Mucosa of stomach (tissue), 1 donor: ENCODE results near the gene PGF.

ENCODE experiments used
- H3K27me3 ChIP-seq: one replicate; pipeline ENCODE4 v1.7.0; 2013; ENCODE audit warnings: mild to moderate bottlenecking, low read length; ENCODE audit not compliant: control insufficient read depth, insufficient read depth
- H3K36me3 ChIP-seq: one replicate; pipeline ENCODE4 v1.7.0; 2013; ENCODE audit warnings: low read length; ENCODE audit not compliant: control insufficient read depth, insufficient read depth
- H3K4me1 ChIP-seq: one replicate; pipeline ENCODE4 v1.7.0; 2013; ENCODE audit warnings: mild to moderate bottlenecking, low read length; ENCODE audit not compliant: control insufficient read depth, insufficient read depth
- H3K4me3 ChIP-seq: one replicate; pipeline ENCODE4 v1.7.0; 2013; ENCODE audit warnings: low read length
- H3K9ac ChIP-seq: one replicate; pipeline ENCODE4 v1.7.0; 2013; ENCODE audit warnings: mild to moderate bottlenecking, low read length, moderate library complexity
- H3K9me3 ChIP-seq: one replicate; pipeline ENCODE4 v1.7.0; 2013; ENCODE audit warnings: mild to moderate bottlenecking, low read length, moderate library complexity; ENCODE audit not compliant: control insufficient read depth
- donor health status: Pancreatic carcinoma.

Gene PGF

DNA sequence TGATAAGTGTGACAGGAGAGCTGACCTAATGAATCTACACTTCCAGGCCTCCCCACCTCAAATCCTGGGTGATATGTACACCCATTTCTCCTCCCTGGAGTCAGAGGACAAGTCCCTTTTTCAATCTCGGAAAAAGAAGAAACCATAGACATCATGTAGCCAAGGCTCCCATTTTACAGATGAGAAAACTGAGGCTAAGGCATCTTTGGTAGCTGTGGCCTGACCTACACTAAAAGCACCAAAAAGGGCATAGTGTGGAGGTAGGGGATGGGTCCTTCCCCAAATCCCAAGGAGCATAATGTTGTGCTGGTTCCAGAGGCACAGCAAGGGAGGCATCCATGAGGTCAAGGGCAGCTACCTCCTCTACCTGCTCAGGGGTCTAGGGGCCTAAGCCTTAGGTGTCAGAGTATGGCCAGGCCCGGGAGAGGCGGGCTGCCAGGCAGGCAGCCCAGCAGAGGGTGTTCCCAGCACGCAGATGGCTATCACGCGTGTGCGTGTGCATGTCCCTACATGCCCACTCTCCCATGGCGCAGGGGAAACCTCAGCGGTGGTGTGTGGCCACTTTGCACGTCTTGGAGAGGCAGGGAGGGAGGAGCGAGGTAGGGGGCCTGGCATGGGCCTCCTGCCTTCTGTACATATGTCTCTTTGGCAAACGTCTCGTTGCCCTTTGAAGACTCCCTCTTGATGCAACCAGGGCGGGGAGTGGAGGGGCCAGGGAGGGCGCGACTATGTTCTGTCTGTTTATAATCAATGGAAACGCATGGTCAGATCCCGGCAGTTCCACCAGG is 2.5 kb downstream of the PGF start:
- no peak overlapping the region for H3K9ac ChIP-seq
- H3K36me3 ChIP-seq, result no peaks in the 10 kb centered on the region
- H3K27me3 ChIP-seq, result peaks cover 32% of the 10 kb centered on the region
- no peak overlapping the region for H3K4me3 ChIP-seq
- H3K9me3 ChIP-seq, result no peaks in the 10 kb centered on the region
- peaks cover 27% of the 10 kb centered on the region for H3K4me1 ChIP-seq

DNA sequence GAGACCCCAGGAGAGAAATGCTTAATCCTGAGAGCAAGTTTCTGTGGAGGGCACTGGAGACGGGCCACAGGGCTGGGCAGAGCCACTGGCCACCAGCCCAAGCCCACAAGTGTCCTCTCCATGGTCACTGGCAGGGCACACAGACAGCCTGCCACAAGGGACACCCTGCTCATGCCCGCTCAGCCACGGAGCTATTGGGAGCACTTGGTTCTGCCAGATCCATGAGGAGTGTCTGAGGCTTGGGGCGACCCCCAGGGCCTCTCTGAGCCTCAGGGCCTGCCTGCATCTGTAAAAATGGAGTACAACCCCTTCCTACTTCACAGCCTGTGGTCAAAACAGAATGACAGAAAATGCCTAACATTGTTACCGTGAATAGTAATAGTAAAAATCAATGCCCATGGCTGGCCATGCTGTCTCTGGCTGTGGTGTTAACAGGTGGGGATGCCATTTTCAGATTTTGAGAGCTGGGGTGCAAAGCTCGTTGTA is 3.2 kb downstream of the PGF start:
- Histone ChIP-seq H3K27me3 (peaks cover 33% of the 10 kb centered on the region), H3K9me3 (no peaks in the 10 kb centered on the region), H3K9ac (no peak overlapping the region), H3K36me3 (no peaks in the 10 kb centered on the region), H3K4me1 (peaks cover 27% of the 10 kb centered on the region), H3K4me3 (no peak overlapping the region)

DNA sequence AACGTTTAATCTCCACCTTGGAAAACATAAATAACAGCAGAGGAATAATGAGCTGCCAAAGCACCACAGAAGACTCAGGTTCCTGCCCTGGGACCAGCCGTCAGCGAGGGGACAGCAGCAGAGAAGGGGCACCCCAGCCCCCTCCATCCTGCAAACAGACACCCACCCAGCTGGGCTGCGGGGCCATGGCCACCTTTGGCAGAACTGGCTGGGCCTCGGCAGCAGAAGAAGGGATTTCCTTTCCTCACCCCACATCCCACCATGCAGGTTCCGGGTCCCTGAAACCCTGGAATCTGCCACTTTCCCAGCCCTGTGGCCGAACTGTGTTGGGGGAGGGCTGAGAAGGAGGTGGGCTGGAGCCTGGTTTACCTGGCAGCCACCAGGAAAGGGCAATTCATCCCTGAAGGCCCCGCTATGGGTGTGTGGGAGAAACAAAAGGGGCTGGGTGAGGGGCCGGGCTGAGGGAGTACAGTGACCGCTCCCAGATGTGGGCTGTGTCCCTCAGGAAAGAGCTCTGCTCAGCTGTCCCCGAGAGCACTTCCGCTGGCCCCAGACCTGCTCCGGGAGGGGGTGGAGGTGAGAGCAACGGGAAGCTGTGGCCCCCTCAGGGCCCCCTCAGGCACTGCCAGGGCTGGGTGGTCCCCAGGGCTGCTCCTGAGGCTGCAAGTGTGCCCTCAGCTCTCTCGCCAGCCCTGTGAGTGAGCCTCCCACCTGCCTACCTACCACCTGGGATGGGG is 3.8 kb downstream of the PGF start:
- H3K4me1 ChIP-seq, result peaks cover 30% of the 10 kb centered on the region
- no peaks in the 10 kb centered on the region for H3K36me3 ChIP-seq
- no peak overlapping the region for H3K9ac ChIP-seq
- H3K27me3 ChIP-seq, result peaks cover 30% of the 10 kb centered on the region
- H3K9me3 ChIP-seq, result no peaks in the 10 kb centered on the region
- no peak overlapping the region for H3K4me3 ChIP-seq

DNA sequence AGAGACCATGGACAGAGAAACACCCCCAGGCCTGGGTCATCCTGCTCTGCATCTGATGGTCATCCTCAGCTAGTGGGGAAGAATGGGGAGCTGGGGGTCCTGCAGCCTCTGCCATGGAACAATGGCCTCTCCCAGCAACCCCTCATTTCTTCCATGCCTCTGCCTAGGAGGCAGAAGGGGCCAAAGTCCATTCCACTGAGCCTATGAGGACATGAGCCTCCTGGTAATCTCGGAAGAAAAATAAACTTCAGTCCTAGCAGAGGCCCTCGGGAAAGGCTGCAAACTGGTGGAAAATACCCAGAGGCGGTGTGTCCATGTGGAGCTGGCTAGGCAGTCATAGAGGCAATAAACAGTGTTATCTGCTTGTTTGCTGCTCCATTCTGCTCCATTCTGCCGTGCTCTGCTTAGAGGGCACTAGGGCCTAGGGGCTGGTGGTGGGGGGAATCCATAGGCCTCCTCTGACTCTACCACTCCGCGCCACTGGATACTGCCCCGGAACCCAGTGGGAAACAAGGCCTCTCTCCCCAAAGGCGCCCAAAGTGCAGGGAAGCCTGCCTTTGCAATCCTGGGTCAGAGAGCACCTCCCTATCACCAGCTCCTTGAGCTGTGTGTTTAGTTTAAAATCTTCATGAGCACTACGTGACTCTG is 4.5 kb downstream of the PGF start:
- H3K9ac ChIP-seq, result no peak overlapping the region
- H3K9me3 ChIP-seq, result no peaks in the 10 kb centered on the region
- H3K4me3 ChIP-seq, result no peak overlapping the region
- no peaks in the 10 kb centered on the region for H3K36me3 ChIP-seq
- H3K27me3 ChIP-seq, result peaks cover 23% of the 10 kb centered on the region
- H3K4me1 ChIP-seq, result peaks cover 37% of the 10 kb centered on the region

DNA sequence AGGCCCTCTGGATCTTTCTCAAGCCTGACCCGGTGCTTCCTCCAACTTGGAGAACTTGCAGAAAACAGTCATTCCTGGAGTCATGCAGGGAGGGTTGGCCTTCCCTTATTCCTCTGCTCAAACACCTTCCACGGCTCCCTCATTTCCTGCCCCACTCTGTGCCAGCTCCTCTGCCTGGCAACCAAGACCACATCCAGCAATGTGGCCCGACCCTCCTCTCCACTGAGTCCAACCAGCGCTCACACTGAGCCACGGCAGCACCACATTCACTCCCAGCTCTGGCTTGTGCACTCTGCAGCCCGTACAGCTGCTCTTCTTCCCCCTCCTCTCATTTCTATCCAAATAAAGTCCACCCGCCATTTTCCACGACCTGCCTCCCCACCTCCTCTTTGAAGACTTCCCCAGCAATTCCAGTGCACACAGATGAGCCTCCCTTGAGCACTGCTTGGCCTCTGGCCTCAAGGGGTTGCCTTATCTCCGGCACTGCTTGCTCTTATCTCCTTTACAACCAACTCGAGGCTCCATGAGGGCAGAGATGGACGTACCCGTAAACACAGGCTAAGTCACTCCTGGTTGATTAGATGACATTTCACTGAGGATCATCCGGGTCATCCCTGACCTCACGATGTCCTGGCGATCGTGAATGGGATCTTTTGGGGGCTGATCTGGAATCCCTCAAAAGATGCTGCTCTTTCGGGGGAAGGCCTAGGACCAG is 5.4 kb downstream of the PGF start:
- no peak overlapping the region for H3K9ac ChIP-seq
- H3K36me3 ChIP-seq, result no peaks in the 10 kb centered on the region
- no peak overlapping the region for H3K4me3 ChIP-seq
- peaks cover 16% of the 10 kb centered on the region for H3K27me3 ChIP-seq
- H3K9me3 ChIP-seq, result no peaks in the 10 kb centered on the region
- peaks cover 41% of the 10 kb centered on the region for H3K4me1 ChIP-seq

DNA sequence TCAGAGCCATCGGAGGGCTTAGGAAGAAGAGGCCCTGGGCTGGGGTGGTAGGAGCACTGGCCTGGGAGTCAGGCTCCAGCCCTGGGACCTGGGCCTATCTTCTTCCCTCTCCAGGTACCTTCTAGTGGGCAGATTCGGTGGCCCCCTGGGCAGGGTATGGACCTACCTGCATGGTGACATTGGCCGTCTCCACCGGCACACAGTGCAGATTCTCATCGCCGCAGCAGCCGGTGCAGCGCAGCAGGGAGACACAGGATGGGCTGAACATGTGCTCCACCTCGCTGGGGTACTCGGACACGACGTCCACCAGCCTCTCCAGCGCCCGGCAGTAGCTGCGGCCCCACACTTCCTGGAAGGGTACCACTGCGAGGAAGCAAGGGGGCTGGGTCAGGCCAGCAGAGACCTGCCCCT is 6.2 kb downstream of the PGF start:
- no peak overlapping the region for H3K4me3 ChIP-seq
- no peaks in the 10 kb centered on the region for H3K36me3 ChIP-seq
- peaks cover 39% of the 10 kb centered on the region for H3K4me1 ChIP-seq
- H3K9ac ChIP-seq, result no peak overlapping the region
- no peaks in the 10 kb centered on the region for H3K9me3 ChIP-seq
- H3K27me3 ChIP-seq, result peaks cover 8% of the 10 kb centered on the region

DNA sequence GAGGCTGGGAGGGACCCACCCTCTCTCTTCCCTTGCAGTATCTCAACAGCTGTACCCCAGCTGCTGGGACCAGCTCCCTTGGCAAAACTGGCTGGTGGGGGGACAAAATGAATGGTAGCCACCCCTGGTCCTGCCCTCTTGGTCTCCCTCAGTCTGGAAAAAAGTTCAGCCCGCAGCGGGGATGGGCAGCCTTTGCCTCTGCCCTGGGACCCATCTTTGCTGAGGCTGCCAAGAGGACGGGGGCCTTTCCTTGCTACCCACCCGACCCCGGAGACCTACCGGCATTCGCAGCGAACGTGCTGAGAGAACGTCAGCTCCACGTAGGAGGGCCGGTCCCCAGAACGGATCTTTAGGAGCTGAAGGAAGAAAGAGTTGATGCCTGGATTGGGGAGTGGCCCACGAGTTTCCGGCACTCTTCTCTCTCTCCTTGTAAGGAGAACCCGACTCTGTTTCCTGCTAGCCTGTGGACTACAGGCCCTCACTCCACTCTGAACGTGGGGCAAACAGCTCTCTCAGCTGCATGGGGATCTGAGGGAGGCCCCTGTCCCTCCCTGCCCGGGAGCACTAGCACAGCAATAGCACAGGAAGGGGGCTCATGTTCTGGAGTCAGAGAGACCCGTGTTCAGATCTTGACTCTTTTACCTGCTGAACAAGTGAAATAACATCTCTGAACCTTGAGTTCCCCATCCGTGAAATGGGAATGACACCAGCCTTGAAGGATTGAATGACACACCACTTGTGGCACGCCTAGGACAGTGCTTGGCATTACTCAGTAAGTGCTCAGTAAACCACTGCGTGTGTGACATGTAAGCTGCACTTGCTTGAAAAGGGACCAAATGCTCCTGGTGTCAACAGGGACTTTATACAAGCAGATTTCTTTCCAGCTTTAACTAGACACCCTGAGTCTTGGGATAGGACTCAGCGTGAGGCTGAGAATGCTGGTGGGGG is 6.9 kb downstream of the PGF start:
- H3K9ac ChIP-seq, result peak overlapping the region; percentile 15
- H3K9me3 ChIP-seq, result no peaks in the 10 kb centered on the region
- no peaks in the 10 kb centered on the region for H3K36me3 ChIP-seq
- peaks cover 3% of the 10 kb centered on the region for H3K27me3 ChIP-seq
- H3K4me3 ChIP-seq, result no peak overlapping the region
- H3K4me1 ChIP-seq, result peaks cover 39% of the 10 kb centered on the region

DNA sequence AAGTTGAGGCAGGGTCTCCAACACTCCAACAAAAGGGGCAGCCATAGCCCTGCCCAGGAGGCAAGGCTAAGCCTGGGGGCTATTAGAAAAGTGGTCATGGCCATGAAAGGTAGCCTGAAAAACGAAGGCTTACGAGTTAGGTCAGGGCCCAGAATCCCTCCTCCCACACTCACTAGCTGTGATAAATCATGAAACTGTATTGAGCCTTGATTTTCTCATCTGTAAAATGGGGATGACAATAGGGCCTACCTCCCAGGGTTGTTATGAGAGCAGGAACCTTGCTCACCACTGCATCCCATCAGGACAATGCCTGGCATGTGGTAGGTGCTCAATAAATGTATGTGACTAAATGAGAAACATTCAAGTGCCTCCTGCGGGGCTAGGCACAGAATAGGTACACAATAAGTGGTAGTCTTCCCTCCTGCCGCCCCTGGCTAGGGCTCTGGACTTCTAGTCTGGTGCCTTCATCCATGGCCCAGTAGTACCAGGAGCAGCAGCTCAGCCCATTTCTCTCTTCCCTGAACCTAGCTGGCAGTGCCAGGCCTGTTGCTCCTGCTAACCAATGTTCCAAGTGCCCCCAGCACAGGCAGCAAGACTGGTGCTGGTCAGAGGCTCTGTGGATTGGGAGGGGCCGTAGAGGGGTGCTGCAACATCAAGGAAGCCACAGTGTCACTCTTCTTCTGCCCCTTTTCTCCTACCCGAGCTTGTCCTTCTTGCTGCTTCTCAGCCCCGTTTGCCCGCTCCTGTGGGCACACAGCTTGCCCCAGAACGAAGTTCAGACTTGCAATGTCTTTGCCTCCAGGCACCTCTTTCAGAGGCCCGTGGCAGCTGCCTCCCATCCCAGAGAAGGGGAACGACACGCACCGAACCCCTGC is 7.8 kb downstream of the PGF start:
- peaks cover 39% of the 10 kb centered on the region for H3K4me1 ChIP-seq
- no peak overlapping the region for H3K9ac ChIP-seq
- H3K36me3 ChIP-seq, result no peaks in the 10 kb centered on the region
- no peaks in the 10 kb centered on the region for H3K9me3 ChIP-seq
- H3K27me3 ChIP-seq, result peaks cover 3% of the 10 kb centered on the region
- no peak overlapping the region for H3K4me3 ChIP-seq

DNA sequence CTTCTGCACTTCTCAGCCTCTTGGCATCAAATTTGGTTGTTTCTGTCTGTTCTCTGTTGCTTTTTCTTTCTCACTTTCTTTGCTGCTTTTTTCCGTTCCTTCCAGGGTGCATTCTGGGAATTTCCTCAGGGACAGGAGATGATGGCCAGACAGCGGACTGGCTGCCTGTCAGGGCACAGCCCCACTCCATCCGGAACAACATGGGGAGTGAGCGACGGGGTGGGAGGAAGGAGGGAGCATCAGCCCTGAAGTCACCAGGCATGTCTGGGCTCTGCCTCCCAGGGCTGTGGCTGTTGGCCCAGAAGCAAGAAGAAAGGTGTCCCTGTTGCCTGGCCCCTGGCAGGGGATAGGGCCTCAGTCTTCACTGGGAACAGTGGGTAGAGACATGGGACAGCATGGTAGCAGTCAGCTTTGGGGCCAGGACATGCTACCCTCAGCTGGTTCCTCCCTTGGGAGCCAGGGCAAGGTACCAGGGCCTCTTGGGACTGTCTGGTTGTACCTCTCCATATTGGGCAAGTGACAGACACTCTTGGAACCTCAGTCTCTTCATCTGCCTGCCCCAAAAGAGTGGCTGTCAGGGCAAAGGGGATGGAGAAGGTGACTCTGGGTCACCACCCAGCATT is 8.6 kb downstream of the PGF start:
- Histone ChIP-seq H3K27me3 (peaks cover 3% of the 10 kb centered on the region), H3K9ac (no peak overlapping the region), H3K36me3 (no peaks in the 10 kb centered on the region), H3K4me3 (no peak overlapping the region), H3K9me3 (no peaks in the 10 kb centered on the region), H3K4me1 (peaks cover 41% of the 10 kb centered on the region)
